GM18511 (cell line): ENCODE measurements around the gene C1QTNF12.

Source experiments
- ATAC-seq: cut with Tn5 transposase; IDR thresholded peaks from one replicate; pipeline ENCODE4 v1.9.1; 2021; ENCODE audit warnings: mild to moderate bottlenecking, moderate library complexity; ENCODE audit not compliant: unreplicated experiment

C1QTNF12 gene

GRCh38 chr1:1230656-1231399 lies 15.7 kb downstream of the C1QTNF12 start:
- ATAC-seq: no peak

GRCh38 chr1:1229770-1230169 lies 16.8 kb downstream of the C1QTNF12 start:
- no peak for ATAC-seq

- no peak for ATAC-seq
These were observed 17.8 kb downstream of the C1QTNF12 start for GRCh38 chr1:1228596-1229321.

- no peak for ATAC-seq
These were observed 18.3 kb downstream of the C1QTNF12 start for GRCh38 chr1:1228187-1228586.

GRCh38 chr1:1227386-1227785 lies 19.1 kb downstream of the C1QTNF12 start:
- no peak for ATAC-seq

GRCh38 chr1:1226566-1227362 lies 19.8 kb downstream of the C1QTNF12 start:
- no peak for ATAC-seq

GRCh38 chr1:1225913-1226312 lies 20.6 kb downstream of the C1QTNF12 start:
- no peak for ATAC-seq

GRCh38 chr1:1225238-1225845 lies 21.2 kb downstream of the C1QTNF12 start:
- no peak for ATAC-seq

GRCh38 chr1:1223891-1224290 lies 22.6 kb downstream of the C1QTNF12 start:
- ATAC-seq: no peak

GRCh38 chr1:1223321-1223720 lies 23.2 kb downstream of the C1QTNF12 start:
- ATAC-seq: no peak

- no peak for ATAC-seq
These were observed 23.8 kb downstream of the C1QTNF12 start for GRCh38 chr1:1222575-1223225.

- no peak for ATAC-seq
These were observed 24.5 kb downstream of the C1QTNF12 start for GRCh38 chr1:1221887-1222574.

GRCh38 chr1:1220197-1220596 lies 26.3 kb downstream of the C1QTNF12 start:
- ATAC-seq: no peak

- ATAC-seq: no peak
These were observed 27.2 kb downstream of the C1QTNF12 start for GRCh38 chr1:1219341-1219740.

- no peak for ATAC-seq
These were observed 27.9 kb downstream of the C1QTNF12 start for GRCh38 chr1:1218524-1219200.

- ATAC-seq: no peak
These were observed 28.6 kb downstream of the C1QTNF12 start for GRCh38 chr1:1217621-1218523.

GRCh38 chr1:1216770-1217620 lies 29.5 kb downstream of the C1QTNF12 start:
- no peak for ATAC-seq
